ENCODE data around the gene MAPK8IP2.

- TF ChIP-seq, protein P1, sequence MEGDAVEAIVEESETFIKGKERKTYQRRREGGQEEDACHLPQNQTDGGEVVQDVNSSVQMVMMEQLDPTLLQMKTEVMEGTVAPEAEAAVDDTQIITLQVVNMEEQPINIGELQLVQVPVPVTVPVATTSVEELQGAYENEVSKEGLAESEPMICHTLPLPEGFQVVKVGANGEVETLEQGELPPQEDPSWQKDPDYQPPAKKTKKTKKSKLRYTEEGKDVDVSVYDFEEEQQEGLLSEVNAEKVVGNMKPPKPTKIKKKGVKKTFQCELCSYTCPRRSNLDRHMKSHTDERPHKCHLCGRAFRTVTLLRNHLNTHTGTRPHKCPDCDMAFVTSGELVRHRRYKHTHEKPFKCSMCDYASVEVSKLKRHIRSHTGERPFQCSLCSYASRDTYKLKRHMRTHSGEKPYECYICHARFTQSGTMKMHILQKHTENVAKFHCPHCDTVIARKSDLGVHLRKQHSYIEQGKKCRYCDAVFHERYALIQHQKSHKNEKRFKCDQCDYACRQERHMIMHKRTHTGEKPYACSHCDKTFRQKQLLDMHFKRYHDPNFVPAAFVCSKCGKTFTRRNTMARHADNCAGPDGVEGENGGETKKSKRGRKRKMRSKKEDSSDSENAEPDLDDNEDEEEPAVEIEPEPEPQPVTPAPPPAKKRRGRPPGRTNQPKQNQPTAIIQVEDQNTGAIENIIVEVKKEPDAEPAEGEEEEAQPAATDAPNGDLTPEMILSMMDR (IDR thresholded peaks at IDR 0.05): peak in 1 of 6 experiments; percentile 16
- no peak for TF ChIP-seq POLR2A (IDR thresholded peaks at IDR 0.05)
These were observed 21.5 kb downstream of the MAPK8IP2 start for GRCh38 chr22:50621948-50622722.
